Chondrocyte (in vitro differentiated cells): Measurements from ENCODE around the gene PLXNC1. TPM values are rescaled to one million over a fixed set of nuclear protein-coding genes. Genes with fewer than 3 reads are reported as not detected.
A peak's percentile ranks its signal among the peaks of the same experiment; 100 is the strongest.

ENCODE experiments used
- DNase-seq: peaks from one replicate; pipeline ENCODE4 v3.0.0; 2021; ENCODE audit warnings: mixed read lengths, low spot score
- H3K27ac Mint-ChIP-seq: one replicate; pipeline ENCODE4 v1.8.0; 2021; ENCODE audit warnings: mild to moderate bottlenecking, moderate library complexity, mixed read lengths; ENCODE audit not compliant: unreplicated experiment
- H3K27me3 Mint-ChIP-seq: 2 replicates; pipeline ENCODE4 v1.8.0; 2021; ENCODE audit warnings: low read depth, mixed read lengths
- H3K36me3 Mint-ChIP-seq: 2 replicates; pipeline ENCODE4 v1.8.0; 2021; ENCODE audit warnings: low read depth, mixed read lengths
- H3K4me1 Mint-ChIP-seq: 2 replicates; pipeline ENCODE4 v1.8.0; 2021; ENCODE audit warnings: low read depth, mild to moderate bottlenecking, mixed read lengths
- H3K4me3 Mint-ChIP-seq: one replicate; pipeline ENCODE4 v1.8.0; 2021; ENCODE audit warnings: mild to moderate bottlenecking, moderate library complexity, mixed read lengths; ENCODE audit not compliant: unreplicated experiment
- H3K9me3 Mint-ChIP-seq: 2 replicates; pipeline ENCODE4 v1.8.0; 2021; ENCODE audit warnings: low read depth, mixed read lengths
- CTCF ChIP-seq: fragments of 200-600 bp; sonication (generic); IDR thresholded peaks from 2 replicates; pipeline ENCODE4 v1.5.0; 2021; ENCODE audit warnings: antibody characterized with exemption, mild to moderate bottlenecking, moderate library complexity
- total RNA-seq: library from RNA; stranded (reverse); gene quantifications from 3 replicates; pipeline ENCODE4 v1.2.1, GENCODE V29; 2021

The PLXNC1 gene
- total RNA-seq, 1 donor from 2014 or later = 0.67 TPM

DNA sequence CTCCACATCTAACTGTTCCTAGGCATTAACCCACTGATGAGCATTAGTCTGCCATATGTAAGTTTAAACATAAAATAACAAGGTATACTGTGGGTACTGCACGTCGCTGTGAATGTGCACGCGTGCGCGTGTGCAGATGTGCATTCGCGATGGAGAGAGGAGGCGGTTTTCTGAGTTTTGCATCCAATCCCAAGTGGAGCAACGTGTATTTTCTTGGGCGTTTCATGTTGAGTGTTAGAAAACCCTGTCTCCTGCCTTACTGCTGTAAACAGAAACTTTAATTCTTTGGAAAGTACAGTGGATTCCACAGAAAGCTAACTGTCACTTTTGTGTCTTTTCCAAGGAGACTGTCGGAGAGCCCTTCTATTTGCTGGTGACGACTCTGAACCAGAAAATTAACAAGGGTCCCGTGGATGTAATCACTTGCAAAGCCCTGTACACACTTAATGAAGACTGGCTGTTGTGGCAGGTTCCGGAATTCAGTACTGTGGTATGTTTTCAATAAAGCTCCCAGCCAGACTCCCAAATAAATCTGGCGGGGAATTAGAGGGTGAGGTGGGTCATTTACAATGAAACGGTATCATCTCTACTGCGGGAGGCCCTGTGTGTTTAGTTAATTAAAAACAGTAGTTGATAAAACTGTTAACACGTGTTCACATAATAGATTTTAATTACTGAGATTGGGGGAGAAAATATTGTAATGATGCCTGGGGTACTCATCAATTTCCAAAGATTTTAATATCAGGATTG lies 116.5 kb downstream of the PLXNC1 start:
- DNase-seq = no peak
- Mint-ChIP-seq H3K36me3 (no peaks in the 10 kb centered on the region), H3K9me3 (no peaks in the 10 kb centered on the region), H3K27me3 (no peaks in the 10 kb centered on the region), H3K4me1 (peaks cover 55% of the 10 kb centered on the region), H3K27ac (no peak overlapping the region), H3K4me3 (no peak overlapping the region)
- no peak for TF ChIP-seq CTCF

- Mint-ChIP-seq H3K27me3 (no peaks in the 10 kb centered on the region), H3K9me3 (no peaks in the 10 kb centered on the region), H3K4me3 (no peak overlapping the region), H3K4me1 (peaks cover 55% of the 10 kb centered on the region), H3K27ac (no peak overlapping the region), H3K36me3 (no peaks in the 10 kb centered on the region)
- no peak for DNase-seq
- TF ChIP-seq CTCF = no peak
These were observed 117.2 kb downstream of the PLXNC1 start for GRCh38 chr12:94265539-94265938.

- DNase-seq = no peak
- H3K9me3 Mint-ChIP-seq = no peaks in the 10 kb centered on the region
- H3K27me3 Mint-ChIP-seq = no peaks in the 10 kb centered on the region
- no peak for TF ChIP-seq CTCF
- peak overlapping the region; percentile 4 for H3K27ac Mint-ChIP-seq
- H3K4me3 Mint-ChIP-seq = no peak overlapping the region
- no peaks in the 10 kb centered on the region for H3K36me3 Mint-ChIP-seq
- H3K4me1 Mint-ChIP-seq = peaks cover 55% of the 10 kb centered on the region
These were observed 117.8 kb downstream of the PLXNC1 start for GRCh38 chr12:94265966-94266745.

DNA sequence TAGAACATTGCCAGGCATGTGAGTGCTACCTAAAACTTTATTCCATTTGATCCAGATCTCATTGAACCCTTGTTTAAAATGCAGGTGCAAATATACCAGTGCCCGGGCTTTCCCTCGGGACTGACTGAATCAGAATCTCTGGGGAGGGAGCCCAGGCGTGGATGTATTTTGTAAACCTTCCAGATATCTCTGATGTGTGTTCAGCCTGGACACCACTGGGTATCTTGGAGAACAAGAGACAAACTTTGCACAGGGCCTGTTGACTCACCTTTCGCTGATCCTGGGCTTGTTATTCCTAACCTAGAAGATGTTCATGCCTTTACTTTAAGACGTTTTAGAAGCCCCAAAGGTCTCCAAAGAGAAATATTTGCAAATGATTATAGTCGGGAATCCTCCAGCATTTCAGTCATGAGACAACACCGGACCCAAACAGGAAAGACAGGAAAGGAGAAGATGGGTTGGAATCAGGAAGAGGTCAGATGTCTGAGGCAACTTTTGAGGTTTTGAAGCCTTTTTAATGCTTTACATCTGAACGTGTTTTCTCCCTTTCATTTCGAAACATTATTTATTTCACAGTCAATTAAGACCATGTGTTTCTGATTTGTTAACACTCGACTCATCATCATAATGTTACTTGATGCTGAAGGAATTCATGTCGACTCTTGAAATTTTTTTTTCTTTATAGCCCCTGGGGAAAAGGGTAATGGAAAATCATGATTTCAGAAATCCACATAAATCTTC lies 118.6 kb downstream of the PLXNC1 start:
- DNase-seq = no peak
- no peak overlapping the region for H3K4me3 Mint-ChIP-seq
- peaks cover 51% of the 10 kb centered on the region for H3K4me1 Mint-ChIP-seq
- no peaks in the 10 kb centered on the region for H3K9me3 Mint-ChIP-seq
- H3K27ac Mint-ChIP-seq = peak overlapping the region; percentile 24
- H3K27me3 Mint-ChIP-seq = no peaks in the 10 kb centered on the region
- H3K36me3 Mint-ChIP-seq = no peaks in the 10 kb centered on the region
- no peak for TF ChIP-seq CTCF

GRCh38 chr12:94267537-94267872 lies 119.1 kb downstream of the PLXNC1 start:
- Mint-ChIP-seq H3K36me3 (no peaks in the 10 kb centered on the region), H3K4me1 (peaks cover 46% of the 10 kb centered on the region), H3K27ac (peak overlapping the region; percentile 68), H3K27me3 (no peaks in the 10 kb centered on the region), H3K9me3 (no peaks in the 10 kb centered on the region), H3K4me3 (no peak overlapping the region)
- no peak for DNase-seq
- TF ChIP-seq CTCF = no peak
